ENCODE data around the gene MAG.

The MAG gene

GRCh38 chr19:35247526-35248309 is 44.2 kb upstream of the MAG start (continued):
- TF ChIP-seq ZBTB10 (tag by site-specific recombination; IDR thresholded peaks at IDR 0.05) (no peak), ZNF558 (tag by site-specific recombination; IDR thresholded peaks at IDR 0.05) (no peak; the same call in 1 of the 2 replicates), ZNF311 (tag by site-specific recombination; IDR thresholded peaks at IDR 0.05; ENCODE audit: borderline replicate concordance) (no peak), ZNF140 (tag by site-specific recombination; IDR thresholded peaks at IDR 0.05) (peak; percentile 19; the same call in 1 of the 2 replicates), ZNF580 (tag by site-specific recombination; IDR thresholded peaks at IDR 0.05) (0 out of 2 replicates have a peak, but pooled peaks have one; percentile 66), ZNF76 (tag by site-specific recombination; IDR thresholded peaks at IDR 0.05; ENCODE audit: borderline replicate concordance, low read depth) (no peak), BCL11B (tag by site-specific recombination; IDR thresholded peaks at IDR 0.05; ENCODE audit: low read depth) (no peak), ZNF518A (tag by site-specific recombination; conservative IDR thresholded peaks at IDR 0.05; ENCODE audit: low read depth) (no peak; the same call in 1 of the 2 replicates), ZSCAN16 (tag by site-specific recombination; IDR thresholded peaks at IDR 0.05) (no peak), ZSCAN30 (tag by site-specific recombination; IDR thresholded peaks at IDR 0.05) (peak; percentile 62; the same call in 1 of the 2 replicates), ZNF658 (tag by site-specific recombination; IDR thresholded peaks at IDR 0.05) (peak; percentile 67; the same call in 1 of the 2 replicates), ZNF621 (tag by site-specific recombination; IDR thresholded peaks at IDR 0.05) (no peak), ZNF610 (tag by site-specific recombination; IDR thresholded peaks at IDR 0.05; ENCODE audit: borderline replicate concordance) (no peak), ZNF561 (tag by site-specific recombination; IDR thresholded peaks at IDR 0.05; ENCODE audit: borderline replicate concordance) (peak; percentile 37; the same call in 1 of the 2 replicates), ZNF423 (tag by site-specific recombination; IDR thresholded peaks at IDR 0.05) (no peak), ZNF549 (tag by site-specific recombination; IDR thresholded peaks at IDR 0.05) (no peak), ZNF792 (tag by site-specific recombination; IDR thresholded peaks at IDR 0.05) (no peak), ZNF785 (tag by site-specific recombination; IDR thresholded peaks at IDR 0.05) (0 out of 2 replicates have a peak, but pooled peaks have one; percentile 18), ZNF660 (tag by site-specific recombination; IDR thresholded peaks at IDR 0.05) (peak; percentile 91), ZNF37A (tag by site-specific recombination; IDR thresholded peaks at IDR 0.05) (no peak), ZBTB21 (tag by site-specific recombination; IDR thresholded peaks at IDR 0.05) (peak; percentile 69), ZNF350 (tag by site-specific recombination; IDR thresholded peaks at IDR 0.05) (no peak; the same call in 1 of the 2 replicates), KLF17 (tag by site-specific recombination; IDR thresholded peaks at IDR 0.05) (0 out of 2 replicates have a peak, but pooled peaks have one; percentile 13), ZBTB20 (tag by site-specific recombination; IDR thresholded peaks at IDR 0.05) (peak; percentile 98), TRIM28 (IDR thresholded peaks at IDR 0.05; ENCODE audit: borderline replicate concordance, low read length) (no peak; the same call in 1 of the 2 replicates), ZNF112 (tag by site-specific recombination; IDR thresholded peaks at IDR 0.05) (no peak), ZNF2 (tag by site-specific recombination; IDR thresholded peaks at IDR 0.05) (peak; percentile 0), ZNF645 (tag by site-specific recombination; IDR thresholded peaks at IDR 0.05) (no peak; the same call in 1 of the 2 replicates)
